NCI-H2081 (cell line): ENCODE results near the gene APOF.
"Not testable (repeated sequence)": the region's sequence is repeated elsewhere in the genome, so short reads cannot be mapped to it uniquely, and the experiment has no call there.

Source experiments
- DNase-seq, 2 experiments: peaks; one replicate each; lab custom pipeline; 2025; lab: John Stamatoyannopoulos, UW

APOF gene

DNA sequence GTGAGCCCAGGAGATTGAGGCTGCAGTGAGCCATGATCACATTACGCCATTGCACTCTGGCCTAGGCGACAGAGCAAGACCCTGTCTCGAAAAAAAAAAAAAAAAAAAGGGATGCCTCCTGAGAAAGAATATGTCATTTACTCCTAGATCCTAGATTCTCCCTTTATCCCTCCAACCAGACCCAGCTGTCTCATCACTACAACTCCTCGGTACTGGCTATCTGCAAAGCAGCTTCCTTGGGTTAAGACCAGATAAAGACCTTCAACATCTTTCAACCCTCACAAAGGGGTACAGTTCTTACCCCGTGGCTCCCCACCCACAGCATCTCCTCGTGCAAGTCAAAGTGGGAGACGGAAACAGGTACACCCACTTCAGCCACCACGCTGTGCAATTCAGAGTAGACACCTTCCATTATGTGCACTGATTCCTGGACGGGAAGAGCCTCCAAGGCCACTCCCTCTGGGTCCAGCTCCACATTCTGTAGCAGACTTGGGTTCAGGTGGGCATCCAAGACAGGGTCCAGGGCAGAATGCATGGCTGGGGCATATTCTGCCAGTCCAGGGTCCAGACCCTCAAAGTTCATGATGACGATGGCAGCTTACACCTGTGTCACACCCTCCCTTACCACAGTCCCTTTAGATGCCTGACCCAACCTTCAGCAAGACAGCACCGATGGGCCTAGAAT, 30.0 kb downstream of the APOF start:
- DNase-seq: no peak

DNA sequence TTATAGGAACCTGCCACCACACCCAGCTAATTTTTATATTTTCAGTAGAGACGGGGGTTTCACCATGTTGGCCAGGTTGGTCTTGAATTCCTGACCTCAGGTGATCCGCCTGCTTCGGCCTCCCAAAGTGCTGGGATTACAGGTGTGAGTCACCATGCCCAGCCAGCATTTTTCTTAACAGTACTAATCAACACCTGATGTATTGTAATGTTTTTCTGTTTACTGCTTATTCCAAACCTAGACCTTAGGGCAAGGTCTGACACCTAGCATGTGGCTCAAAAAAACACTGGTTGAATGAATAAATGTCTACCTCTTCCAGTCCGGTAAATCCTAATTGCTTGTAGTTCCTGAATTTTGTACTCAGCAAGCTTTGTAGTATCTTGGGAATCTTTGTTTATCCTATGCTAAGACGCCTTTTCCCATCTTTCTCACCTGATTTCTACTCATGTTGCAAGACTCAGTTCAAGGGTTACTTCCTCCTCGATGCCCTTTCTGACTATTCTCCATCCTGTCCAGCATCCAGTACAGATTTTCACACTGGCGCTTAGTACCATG, 31.6 kb downstream of the APOF start:
- DNase-seq: no peak

DNA sequence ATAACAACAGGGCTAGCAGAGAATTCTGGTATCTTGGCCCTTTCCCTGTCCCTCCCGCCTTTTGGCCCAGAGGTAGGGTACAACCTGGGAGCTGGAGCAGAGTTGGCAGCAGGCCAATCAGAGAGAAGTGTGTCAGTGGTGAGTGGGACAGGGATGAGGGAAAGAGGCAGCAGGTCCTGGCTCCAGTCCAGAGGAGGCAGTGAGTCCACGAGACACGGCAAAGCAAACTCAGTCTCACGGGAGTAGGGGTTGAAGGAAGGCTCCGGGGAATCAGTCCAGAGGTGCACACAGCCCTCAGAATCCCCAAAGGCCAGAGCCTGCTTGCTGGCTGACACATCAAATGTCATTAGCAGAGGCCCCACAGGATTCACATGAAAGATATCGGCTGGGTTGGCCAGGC, 36.1 kb downstream of the APOF start:
- DNase-seq: peak in 1 of 2 experiments; percentile 8

GRCh38 chr12:56326126-56326525, 36.5 kb downstream of the APOF start:
- DNase-seq: no peak

DNA sequence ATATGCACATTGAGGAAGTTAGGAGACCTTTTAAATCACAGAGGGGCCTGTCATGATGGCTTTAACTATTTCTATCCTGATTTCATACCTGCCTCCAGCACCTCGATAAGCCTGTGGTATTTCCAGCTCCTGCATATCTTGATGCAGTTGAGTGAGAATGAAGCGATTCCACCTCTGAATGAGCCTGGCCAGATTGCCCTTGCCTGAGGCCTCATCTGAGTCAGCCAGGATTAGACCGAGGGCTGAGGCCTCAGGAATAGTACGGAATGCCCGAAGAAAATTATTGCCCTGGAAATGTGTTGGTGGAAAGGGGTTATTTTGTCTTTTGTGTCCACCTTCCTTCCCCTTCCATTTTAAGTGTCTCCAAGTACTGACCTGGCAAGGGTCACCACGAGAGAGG, 38.5 kb downstream of the APOF start:
- no peak for DNase-seq

GRCh38 chr12:56321610-56322009, 41.0 kb downstream of the APOF start:
- not testable (repeated sequence) for DNase-seq

DNA sequence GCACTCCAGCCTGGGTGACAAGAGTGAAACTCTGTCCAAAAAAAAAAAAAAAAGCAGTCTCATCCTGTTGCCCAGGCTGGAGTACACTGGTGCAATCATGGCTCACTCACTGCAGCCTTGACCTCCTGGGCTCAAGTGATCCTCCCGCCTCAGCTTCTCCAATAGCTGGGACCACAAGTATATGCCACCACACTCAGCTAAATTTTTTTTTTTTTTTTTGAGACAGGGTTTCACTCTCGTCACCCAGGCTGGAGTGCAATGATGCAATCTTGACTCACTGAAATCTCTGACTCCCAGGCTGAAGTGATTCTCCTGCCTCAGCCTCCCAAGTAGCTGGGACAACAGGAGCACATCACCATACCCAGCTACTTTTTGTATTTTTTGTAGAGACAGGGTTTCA, 41.6 kb downstream of the APOF start:
- DNase-seq: no peak

DNA sequence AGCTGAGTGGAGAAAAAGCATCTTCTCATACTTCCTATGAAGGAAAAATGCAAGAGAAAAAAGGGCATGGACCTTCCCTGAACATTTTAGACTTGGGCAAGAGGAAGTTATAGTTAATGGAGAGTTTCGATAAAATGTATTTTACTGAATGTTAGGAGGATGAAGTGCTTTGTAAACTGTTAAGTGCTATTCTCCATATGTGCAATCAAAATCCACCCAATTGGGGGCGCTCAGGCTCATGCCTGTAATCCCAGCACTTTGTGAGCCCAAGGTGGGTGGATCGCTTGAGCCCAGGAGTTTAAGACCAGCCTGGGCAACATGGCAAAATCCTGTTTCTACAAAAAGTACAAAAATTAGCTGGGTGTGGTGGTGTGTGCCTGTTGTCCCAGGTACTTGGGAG, 45.0 kb downstream of the APOF start:
- no peak for DNase-seq

DNA sequence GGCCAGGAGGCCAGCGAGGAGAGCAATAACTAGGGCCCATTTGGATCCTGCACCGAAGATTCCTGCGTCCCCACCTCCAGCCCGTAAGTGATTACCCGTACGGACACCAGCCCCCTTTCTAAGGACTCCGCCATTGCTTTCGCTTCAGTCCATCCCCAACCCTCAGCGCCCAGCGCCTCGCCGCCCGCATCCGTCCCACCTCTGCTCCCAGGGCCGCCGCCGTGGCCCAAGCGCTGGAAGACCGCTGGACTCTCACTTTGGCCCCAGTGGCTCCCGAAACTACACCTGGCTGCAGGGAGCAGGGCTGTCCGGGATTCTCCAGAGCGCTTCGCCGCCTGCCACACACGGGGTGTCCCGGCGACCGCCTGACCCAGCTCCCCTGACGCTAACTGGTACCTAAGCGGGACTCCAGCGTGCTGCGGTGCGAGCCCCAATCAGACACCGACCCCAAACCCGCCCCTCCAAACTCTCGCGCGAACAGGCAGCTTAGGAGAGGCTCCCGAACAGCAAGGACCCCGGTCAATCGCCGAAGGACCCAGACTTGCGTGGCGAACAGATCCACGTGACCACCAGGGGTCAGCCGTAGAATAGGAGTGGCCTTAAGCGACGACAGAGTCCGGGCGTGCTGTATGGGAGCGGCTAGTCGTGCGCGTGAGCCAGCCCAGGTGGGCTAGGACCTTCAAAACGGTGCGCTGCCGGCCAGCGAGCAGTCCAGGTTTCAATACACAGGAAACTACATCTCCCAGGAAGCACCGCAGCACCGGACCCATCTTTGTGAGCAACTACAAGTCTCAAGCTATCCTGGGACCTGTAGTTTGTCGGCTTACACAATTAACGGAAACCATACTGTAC, 46.8 kb downstream of the APOF start, which contains the start of gene CNPY2:
Gene CNPY2 (minus strand): TSS at position 367 of the 852 bp plus-strand sequence. CDS start 771 bp downstream, outside the sequence.
- DNase-seq: peak; percentile 96 to 97

DNA sequence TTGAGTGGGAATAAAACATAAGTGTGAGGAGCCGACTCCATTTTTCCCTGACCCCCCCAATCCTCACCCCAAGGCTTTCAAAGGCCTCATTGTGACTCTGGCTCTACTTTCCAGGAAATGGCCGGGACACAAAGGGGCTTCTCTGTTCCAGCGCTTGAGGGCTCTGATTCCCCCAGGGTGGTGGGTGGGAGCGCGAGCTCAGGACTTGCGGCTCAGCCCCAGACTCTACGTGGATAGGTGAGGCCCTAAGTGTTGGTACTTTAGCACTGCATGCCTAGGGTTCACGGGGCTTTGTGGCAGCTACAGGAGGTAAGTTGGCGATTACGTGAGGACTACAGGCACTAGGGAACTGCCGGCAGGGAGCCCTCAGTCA, 47.4 kb downstream of the APOF start:
- DNase-seq: no peak

GRCh38 chr12:56311003-56311402, 51.7 kb downstream of the APOF start:
- no peak for DNase-seq
